GM12878 (cell line): ENCODE measurements around the gene ABCC5. TPM values are rescaled to one million over a fixed set of nuclear protein-coding genes. Genes with fewer than 3 reads are reported as not detected.

Experiments
- ATAC-seq: fragments of 200-7000 bp; cut with Tn5 transposase; 3 replicates; pipeline ENCODE4 v1.9.1; 2020; ENCODE audit warnings: mild to moderate bottlenecking, moderate library complexity
- BruUV-seq: library from RNA; stranded (reverse); fragments of 400-500 nt; replicated peaks from 2 replicates; lab custom pipeline; 2021; lab: Mats Ljungman, UMichigan
- CTCF ChIA-PET: fragments of 300-600 bp; sonication (Branson Sonifier 250); formaldehyde crosslinking; extraction: SDS; loops from one replicate; lab custom pipeline; 2021; ENCODE audit warnings: inconsistent platforms; lab: Yijun Ruan, JAX
- POLR2A ChIA-PET: fragments of 350-600 bp; formaldehyde crosslinking; extraction: SDS; loops from one replicate; lab custom pipeline; 2021; ENCODE audit warnings: inconsistent platforms; lab: Charles Lee
- RAD21 ChIA-PET: fragments of 300-600 bp; sonication (Branson Sonifier 250); formaldehyde crosslinking; loops from one replicate; lab custom pipeline; 2023; ENCODE audit warnings: antibody characterized with exemption; ENCODE audit not compliant: unreplicated experiment; lab: Charles Lee
- SMC1A ChIA-PET: fragments of 300-600 bp; sonication (Branson Sonifier 250); formaldehyde crosslinking; loops from one replicate; lab custom pipeline; 2023; ENCODE audit not compliant: unreplicated experiment, uncharacterized antibody; lab: Charles Lee
- DNase-seq: peaks from one replicate; pipeline ENCODE4 v3.0.0-alpha.2; 2011; ENCODE audit warnings: low read depth, low spot score
- FAIRE-seq: peaks from 3 replicates; lab custom pipeline; 2011; peaks lifted over from hg19 to GRCh38; lab: Jason Lieb, UNC
- H2AFZ ChIP-seq: 2 replicates; pipeline ENCODE4 v1.6.0; 2011; ENCODE audit warnings: low read depth, low read length, control low read depth; ENCODE audit not compliant: control insufficient read depth
- H3K27ac ChIP-seq: 2 replicates; pipeline ENCODE4 v1.5.1; 2011; ENCODE audit warnings: control low read depth; ENCODE audit not compliant: control insufficient read depth, insufficient read depth
- H3K27me3 ChIP-seq, 2 experiments: replicated peaks in 1 of 2; 2 replicates each; pipeline versions ENCODE4 v1.6.0 to v1.6.1; 2011; ENCODE audit warnings: low read length in 1 of 2; ENCODE audit not compliant: control insufficient read depth in 2 of 2, insufficient read depth in 2 of 2
- H3K36me3 ChIP-seq, 2 experiments: 2 replicates each; pipeline ENCODE4 v1.5.1; 2011; ENCODE audit warnings: low read length in 1 of 2; ENCODE audit not compliant: control insufficient read depth in 2 of 2, insufficient read depth in 2 of 2
- H3K4me1 ChIP-seq: 2 replicates; pipeline ENCODE4 v1.6.1; 2011; ENCODE audit warnings: mild to moderate bottlenecking, low read length, moderate library complexity, mixed read lengths; ENCODE audit not compliant: control insufficient read depth, insufficient read depth
- H3K4me2 ChIP-seq: 2 replicates; pipeline ENCODE4 v1.6.0; 2011; ENCODE audit warnings: control low read depth; ENCODE audit not compliant: control insufficient read depth, insufficient read depth
- H3K4me3 ChIP-seq: fragments of 200-600 bp; sonication (generic); 2 replicates; pipeline ENCODE4 v1.5.1; 2016
- H3K79me2 ChIP-seq: 2 replicates; pipeline ENCODE4 v1.6.0; 2011; ENCODE audit warnings: low read length; ENCODE audit not compliant: control insufficient read depth, insufficient read depth
- H3K9ac ChIP-seq: 2 replicates; pipeline ENCODE4 v1.8.0; 2011; ENCODE audit warnings: low read length, control low read depth, mixed read lengths; ENCODE audit not compliant: control insufficient read depth, insufficient read depth
- H3K9me3 ChIP-seq: replicated peaks from 3 replicates; pipeline ENCODE4 v1.5.1; 2011; ENCODE audit warnings: mild to moderate bottlenecking, low read length; ENCODE audit not compliant: control insufficient read depth, insufficient read depth
- H4K20me1 ChIP-seq: 2 replicates; pipeline ENCODE4 v1.6.0; 2011; ENCODE audit not compliant: control insufficient read depth, insufficient read depth
- MTA3 ChIP-seq: IDR thresholded peaks from 2 replicates; pipeline ENCODE4 v1.6.1; 2012; ENCODE audit warnings: low read length, inconsistent platforms, borderline replicate concordance
- WGBS: methylation state at CpG from one replicate; pipeline ENCODE4 v1.1.6; 2016; ENCODE audit warnings: low lambda C conversion rate; ENCODE audit not compliant: insufficient replicate concordance, insufficient coverage; ENCODE audit errors: missing lambda C conversion rate; 5-methylcytosine and 5-hydroxymethylcytosine counted together
- in situ Hi-C: fragments of 300-500 bp; cut with MboI; formaldehyde crosslinking; loops from 9 replicates; pipeline ENCODE4 v1.14.3; 2018; ENCODE audit warnings: mixed read lengths
- intact Hi-C: fragments of 100-400 bp; cut with micrococcal nuclease; formaldehyde crosslinking; loops from one replicate; pipeline ENCODE4 v1.14.2; 2022; ENCODE audit not compliant: unreplicated experiment
- polyA plus RNA-seq, 11 experiments: library from polyadenylated mRNA; depleted of rRNA in 4 of 11; unstranded in 6 of 11; stranded (reverse) in 5 of 11; fragments of >200 nt; fragmentation: Nextera tagmentation in 4 of 11; fragmentation: Illumina TruSeq in 1 of 11; extraction: Ambion mirVana in 4 of 11; extraction: Trizol in 1 of 11; gene quantifications; 1 replicate in 1 of 11; 2 replicates in 10 of 11; pipeline versions ENCODE4 v1.2.1 to v1.2.3, GENCODE V29; 2011 to 2016; ENCODE audit warnings: inconsistent platforms in 2 of 11, missing spikeins in 2 of 11, low read depth in 1 of 11
- total RNA-seq, 4 experiments: library from RNA; depleted of rRNA in 3 of 4; stranded (reverse); fragments of >200 nt in 3 of 4; fragmentation: Illumina TruSeq in 1 of 4; extraction: Trizol in 1 of 4; gene quantifications; 2 replicates each; pipeline versions ENCODE4 v1.2.1 to v1.2.3, GENCODE V29; 2013 to 2021
- TF ChIP-seq, protein P1 (sequence below): fragments of 450-650 bp; IDR thresholded peaks from 2 replicates; pipeline ENCODE4 v1.6.1; 2017; ENCODE audit warnings: mild to moderate bottlenecking
- TF ChIP-seq, protein P2 (sequence below): fragments of 450-650 bp; IDR thresholded peaks from 2 replicates; pipeline ENCODE4 v1.6.1; 2017; ENCODE audit warnings: antibody characterized with exemption, mild to moderate bottlenecking, moderate library complexity

The ABCC5 gene
- total and polyA plus RNA-seq, 10 of the 15 experiments (the other 5 are each of a cell fraction or from before 2014, with no cell fraction given) = 6.0 to 17.8 (median 9.7) TPM

- Histone ChIP-seq H3K4me1 (peaks cover 4% of the 10 kb centered on the region), H4K20me1 (no peaks in the 10 kb centered on the region; the same call in none of the 2 replicates), H3K36me3 (peaks cover 0 to 8% of the 10 kb centered on the region in 2 experiments; a peak in 2 of 4 replicates), H2AFZ (no peak overlapping the region), H3K4me3 (peak overlapping the region; percentile 94), H3K27ac (peak overlapping the region; percentile 76), H3K9ac (peak overlapping the region; percentile 88), H3K27me3 (no peaks in the 10 kb centered on the region), H3K79me2 (peaks cover 48% of the 10 kb centered on the region), H3K9me3 (no peaks in the 10 kb centered on the region), H3K4me2 (peak overlapping the region; percentile 98)
- FAIRE-seq (no peak), DNase-seq (no peak), ATAC-seq (no peak)
- in situ Hi-C loops (no loop called here), intact Hi-C loops (loop anchor here (1.0 kb wide), 2 partner anchors 365 to 414 kb away; partner anchors contain the start of gene ALG3)
- ChIA-PET SMC1A (interaction anchor here (0.8 to 2.3 kb wide), 10 partner anchors 8 to 761 kb away, joined by 3 to 9 read pairs (median 4); no protein-coding TSS in a partner anchor), POLR2A (no interaction called here), RAD21 (interaction anchor here (1.0 to 2.2 kb wide), 9 partner anchors 12 to 1169 kb away, joined by 3 to 19 read pairs (median 4); partner anchors contain the start of gene ABCC5), CTCF (interaction anchor here (0.5 to 3.7 kb wide), 17 partner anchors 9 to 594 kb away, joined by 3 to 26 read pairs (median 4); partner anchors contain the start of gene ABCC5)
- TF ChIP-seq MTA3 = no peak
- TF ChIP-seq, protein P1, sequence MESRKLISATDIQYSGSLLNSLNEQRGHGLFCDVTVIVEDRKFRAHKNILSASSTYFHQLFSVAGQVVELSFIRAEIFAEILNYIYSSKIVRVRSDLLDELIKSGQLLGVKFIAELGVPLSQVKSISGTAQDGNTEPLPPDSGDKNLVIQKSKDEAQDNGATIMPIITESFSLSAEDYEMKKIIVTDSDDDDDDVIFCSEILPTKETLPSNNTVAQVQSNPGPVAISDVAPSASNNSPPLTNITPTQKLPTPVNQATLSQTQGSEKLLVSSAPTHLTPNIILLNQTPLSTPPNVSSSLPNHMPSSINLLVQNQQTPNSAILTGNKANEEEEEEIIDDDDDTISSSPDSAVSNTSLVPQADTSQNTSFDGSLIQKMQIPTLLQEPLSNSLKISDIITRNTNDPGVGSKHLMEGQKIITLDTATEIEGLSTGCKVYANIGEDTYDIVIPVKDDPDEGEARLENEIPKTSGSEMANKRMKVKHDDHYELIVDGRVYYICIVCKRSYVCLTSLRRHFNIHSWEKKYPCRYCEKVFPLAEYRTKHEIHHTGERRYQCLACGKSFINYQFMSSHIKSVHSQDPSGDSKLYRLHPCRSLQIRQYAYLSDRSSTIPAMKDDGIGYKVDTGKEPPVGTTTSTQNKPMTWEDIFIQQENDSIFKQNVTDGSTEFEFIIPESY = peak; percentile 50; the same call in 1 of the 2 replicates
- TF ChIP-seq, protein P2, sequence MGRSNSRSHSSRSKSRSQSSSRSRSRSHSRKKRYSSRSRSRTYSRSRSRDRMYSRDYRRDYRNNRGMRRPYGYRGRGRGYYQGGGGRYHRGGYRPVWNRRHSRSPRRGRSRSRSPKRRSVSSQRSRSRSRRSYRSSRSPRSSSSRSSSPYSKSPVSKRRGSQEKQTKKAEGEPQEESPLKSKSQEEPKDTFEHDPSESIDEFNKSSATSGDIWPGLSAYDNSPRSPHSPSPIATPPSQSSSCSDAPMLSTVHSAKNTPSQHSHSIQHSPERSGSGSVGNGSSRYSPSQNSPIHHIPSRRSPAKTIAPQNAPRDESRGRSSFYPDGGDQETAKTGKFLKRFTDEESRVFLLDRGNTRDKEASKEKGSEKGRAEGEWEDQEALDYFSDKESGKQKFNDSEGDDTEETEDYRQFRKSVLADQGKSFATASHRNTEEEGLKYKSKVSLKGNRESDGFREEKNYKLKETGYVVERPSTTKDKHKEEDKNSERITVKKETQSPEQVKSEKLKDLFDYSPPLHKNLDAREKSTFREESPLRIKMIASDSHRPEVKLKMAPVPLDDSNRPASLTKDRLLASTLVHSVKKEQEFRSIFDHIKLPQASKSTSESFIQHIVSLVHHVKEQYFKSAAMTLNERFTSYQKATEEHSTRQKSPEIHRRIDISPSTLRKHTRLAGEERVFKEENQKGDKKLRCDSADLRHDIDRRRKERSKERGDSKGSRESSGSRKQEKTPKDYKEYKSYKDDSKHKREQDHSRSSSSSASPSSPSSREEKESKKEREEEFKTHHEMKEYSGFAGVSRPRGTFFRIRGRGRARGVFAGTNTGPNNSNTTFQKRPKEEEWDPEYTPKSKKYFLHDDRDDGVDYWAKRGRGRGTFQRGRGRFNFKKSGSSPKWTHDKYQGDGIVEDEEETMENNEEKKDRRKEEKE = no peak
- TSS peak; percentile 71 for BruUV-seq
- WGBS = 60% methylated on average over 16 of the region's 16 CpGs
Measured at GRCh38 chr3:183883291-183884096, 134.2 kb downstream of the ABCC5 start.
